ENCODE data around the gene UVRAG. TPM values are rescaled to one million over a fixed set of nuclear protein-coding genes. Genes with fewer than 3 reads are reported as not detected.

Gene UVRAG
- total RNA-seq, 1 donor from 2014 or later = 20.2 TPM

- H3K4me3 Mint-ChIP-seq (ENCODE audit: unreplicated experiment) = no peak overlapping the region
- peak; percentile 22 for TF ChIP-seq CTCF (IDR thresholded peaks at IDR 0.05)
- H3K27me3 Mint-ChIP-seq (ENCODE audit: unreplicated experiment) = no peaks in the 10 kb centered on the region
- H3K4me1 Mint-ChIP-seq (ENCODE audit: unreplicated experiment) = peaks cover 9% of the 10 kb centered on the region
- no peaks in the 10 kb centered on the region for H3K9me3 Mint-ChIP-seq (ENCODE audit: unreplicated experiment)
- DNase-seq (ENCODE audit: extremely low spot score, unreplicated experiment) = no peak
- peaks cover 13% of the 10 kb centered on the region for H3K36me3 Mint-ChIP-seq (ENCODE audit: unreplicated experiment)
- H3K27ac Mint-ChIP-seq (ENCODE audit: unreplicated experiment) = no peak overlapping the region
These were observed 304.0 kb downstream of the UVRAG start for GRCh38 chr11:76119032-76119431.

GRCh38 chr11:76119779-76120178 is 304.8 kb downstream of the UVRAG start:
- H3K27me3 Mint-ChIP-seq (ENCODE audit: unreplicated experiment) = no peaks in the 10 kb centered on the region
- TF ChIP-seq CTCF (IDR thresholded peaks at IDR 0.05) = no peak
- DNase-seq (ENCODE audit: extremely low spot score, unreplicated experiment) = no peak
- H3K36me3 Mint-ChIP-seq (ENCODE audit: unreplicated experiment) = peaks cover 13% of the 10 kb centered on the region
- H3K9me3 Mint-ChIP-seq (ENCODE audit: unreplicated experiment) = no peaks in the 10 kb centered on the region
- no peak overlapping the region for H3K4me3 Mint-ChIP-seq (ENCODE audit: unreplicated experiment)
- H3K4me1 Mint-ChIP-seq (ENCODE audit: unreplicated experiment) = peaks cover 7% of the 10 kb centered on the region
- H3K27ac Mint-ChIP-seq (ENCODE audit: unreplicated experiment) = no peak overlapping the region

- H3K4me3 Mint-ChIP-seq (ENCODE audit: unreplicated experiment) = peak overlapping the region; percentile 24
These were observed 305.6 kb downstream of the UVRAG start for GRCh38 chr11:76120513-76121101.

GRCh38 chr11:76123248-76123647 is 308.2 kb downstream of the UVRAG start:
- Mint-ChIP-seq H3K27ac (ENCODE audit: unreplicated experiment) (peak overlapping the region; percentile 88), H3K9me3 (ENCODE audit: unreplicated experiment) (no peaks in the 10 kb centered on the region), H3K4me1 (ENCODE audit: unreplicated experiment) (peaks cover 15% of the 10 kb centered on the region), H3K27me3 (ENCODE audit: unreplicated experiment) (no peaks in the 10 kb centered on the region), H3K36me3 (ENCODE audit: unreplicated experiment) (peaks cover 5% of the 10 kb centered on the region), H3K4me3 (ENCODE audit: unreplicated experiment) (no peak overlapping the region)
- no peak for DNase-seq (ENCODE audit: extremely low spot score, unreplicated experiment)
- no peak for TF ChIP-seq CTCF (IDR thresholded peaks at IDR 0.05)

More at GRCh38 chr11:76120513-76121101, 305.6 kb downstream of the UVRAG start:
- Mint-ChIP-seq H3K4me1 (ENCODE audit: unreplicated experiment) (peaks cover 13% of the 10 kb centered on the region), H3K36me3 (ENCODE audit: unreplicated experiment) (peaks cover 13% of the 10 kb centered on the region), H3K27me3 (ENCODE audit: unreplicated experiment) (no peaks in the 10 kb centered on the region), H3K9me3 (ENCODE audit: unreplicated experiment) (no peaks in the 10 kb centered on the region), H3K27ac (ENCODE audit: unreplicated experiment) (peak overlapping the region; percentile 81)
- DNase-seq (ENCODE audit: extremely low spot score, unreplicated experiment) = no peak
- TF ChIP-seq CTCF (IDR thresholded peaks at IDR 0.05) = no peak

- Mint-ChIP-seq H3K4me3 (ENCODE audit: unreplicated experiment) (no peak overlapping the region), H3K27me3 (ENCODE audit: unreplicated experiment) (no peaks in the 10 kb centered on the region), H3K4me1 (ENCODE audit: unreplicated experiment) (peaks cover 19% of the 10 kb centered on the region), H3K9me3 (ENCODE audit: unreplicated experiment) (no peaks in the 10 kb centered on the region), H3K27ac (ENCODE audit: unreplicated experiment) (peak overlapping the region; percentile 85), H3K36me3 (ENCODE audit: unreplicated experiment) (peaks cover 5% of the 10 kb centered on the region)
- no peak for TF ChIP-seq CTCF (IDR thresholded peaks at IDR 0.05)
- no peak for DNase-seq (ENCODE audit: extremely low spot score, unreplicated experiment)
These were observed 310.1 kb downstream of the UVRAG start for GRCh38 chr11:76124905-76125770.

All from osteocyte (in vitro differentiated cells).